ENCODE data around the gene TMEM196. TPM values are rescaled to one million over a fixed set of nuclear protein-coding genes. Genes with fewer than 3 reads are reported as not detected.

TMEM196 gene
- total RNA-seq, 1 donor, result not detected

DNA sequence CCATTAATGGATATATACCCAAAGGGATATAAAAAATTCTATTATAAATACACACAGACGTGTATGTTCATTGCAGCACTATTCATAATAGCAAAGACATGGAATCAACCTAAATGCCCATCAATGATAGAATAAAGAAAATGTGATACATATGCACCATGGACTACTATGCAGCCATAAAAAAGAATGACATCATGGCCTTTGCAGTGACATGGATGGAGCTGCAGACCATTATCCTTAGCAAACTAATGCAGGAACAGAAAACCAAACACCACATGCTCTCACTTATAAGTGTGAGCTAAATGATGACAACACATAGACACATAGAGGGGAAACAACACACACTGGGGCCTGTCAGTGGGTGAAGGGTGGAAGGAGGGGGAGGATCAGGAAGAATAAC is 97.6 kb downstream of the TMEM196 start:
- no peak for DNase-seq (ENCODE audit: low read depth)
- H3K4me3 ChIP-seq (ENCODE audit: low read depth, low read length), result no peak overlapping the region
- TF ChIP-seq, protein P1, sequence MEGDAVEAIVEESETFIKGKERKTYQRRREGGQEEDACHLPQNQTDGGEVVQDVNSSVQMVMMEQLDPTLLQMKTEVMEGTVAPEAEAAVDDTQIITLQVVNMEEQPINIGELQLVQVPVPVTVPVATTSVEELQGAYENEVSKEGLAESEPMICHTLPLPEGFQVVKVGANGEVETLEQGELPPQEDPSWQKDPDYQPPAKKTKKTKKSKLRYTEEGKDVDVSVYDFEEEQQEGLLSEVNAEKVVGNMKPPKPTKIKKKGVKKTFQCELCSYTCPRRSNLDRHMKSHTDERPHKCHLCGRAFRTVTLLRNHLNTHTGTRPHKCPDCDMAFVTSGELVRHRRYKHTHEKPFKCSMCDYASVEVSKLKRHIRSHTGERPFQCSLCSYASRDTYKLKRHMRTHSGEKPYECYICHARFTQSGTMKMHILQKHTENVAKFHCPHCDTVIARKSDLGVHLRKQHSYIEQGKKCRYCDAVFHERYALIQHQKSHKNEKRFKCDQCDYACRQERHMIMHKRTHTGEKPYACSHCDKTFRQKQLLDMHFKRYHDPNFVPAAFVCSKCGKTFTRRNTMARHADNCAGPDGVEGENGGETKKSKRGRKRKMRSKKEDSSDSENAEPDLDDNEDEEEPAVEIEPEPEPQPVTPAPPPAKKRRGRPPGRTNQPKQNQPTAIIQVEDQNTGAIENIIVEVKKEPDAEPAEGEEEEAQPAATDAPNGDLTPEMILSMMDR (IDR thresholded peaks at IDR 0.05; ENCODE audit: insufficient read depth, low read depth, low read length), result no peak

DNA sequence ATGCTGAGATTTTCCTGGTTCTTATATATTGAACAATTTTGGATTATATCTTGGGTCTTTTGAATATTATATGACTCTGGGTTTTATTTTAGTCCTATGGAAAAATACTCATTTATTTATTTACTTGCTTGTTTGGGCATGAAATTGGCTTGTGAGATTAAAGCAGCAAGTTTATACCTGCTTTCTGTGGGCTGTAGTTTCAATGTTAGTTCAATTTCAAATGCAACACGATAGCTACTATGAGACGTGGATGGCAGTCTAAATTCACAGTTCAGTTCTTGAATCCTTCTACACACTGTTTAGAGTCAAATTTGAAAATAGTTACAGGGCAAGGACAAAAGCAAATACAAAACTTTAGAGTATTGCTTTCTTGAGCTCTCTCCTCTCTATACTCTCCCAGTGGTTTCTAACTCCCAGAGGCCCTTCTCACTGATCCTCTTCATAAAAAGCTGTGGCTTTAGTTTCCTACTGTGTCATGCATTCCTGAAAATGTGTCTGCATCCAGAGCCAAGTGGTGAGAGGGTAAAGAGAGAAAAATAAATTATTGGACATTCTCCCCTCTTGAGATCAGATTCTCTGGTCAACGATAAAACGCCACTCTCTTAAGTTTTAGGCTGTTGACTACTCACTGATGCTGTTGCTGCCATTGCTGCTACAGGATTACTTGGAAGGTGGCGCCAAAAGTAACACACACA is 99.0 kb downstream of the TMEM196 start:
- peak; percentile 59 for DNase-seq (ENCODE audit: low read depth)
- TF ChIP-seq, protein P1 (IDR thresholded peaks at IDR 0.05; ENCODE audit: insufficient read depth, low read depth, low read length), result no peak
- no peak overlapping the region for H3K4me3 ChIP-seq (ENCODE audit: low read depth, low read length)

DNA sequence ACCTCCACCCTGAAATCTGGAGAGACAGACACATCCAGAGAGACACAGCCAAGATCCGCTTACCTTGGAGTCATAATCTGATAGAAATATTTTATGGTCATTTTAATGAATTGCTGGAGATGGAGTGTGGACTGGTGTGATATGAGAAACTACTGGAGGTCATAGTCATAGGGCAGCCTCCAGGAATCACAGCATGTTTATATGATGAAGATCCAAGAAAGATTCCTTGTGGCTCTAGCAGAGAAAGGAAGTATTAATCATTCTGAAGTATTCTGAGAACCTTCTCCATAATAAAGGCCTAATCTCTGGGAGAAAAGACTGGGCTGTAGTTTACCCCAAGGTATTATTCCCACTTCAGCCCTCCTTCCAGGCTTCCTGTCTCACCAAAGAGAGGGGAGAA is 102.6 kb downstream of the TMEM196 start:
- no peak overlapping the region for H3K4me3 ChIP-seq (ENCODE audit: low read depth, low read length)
- TF ChIP-seq, protein P1 (IDR thresholded peaks at IDR 0.05; ENCODE audit: insufficient read depth, low read depth, low read length), result no peak
- DNase-seq (ENCODE audit: low read depth), result peak; percentile 51

Small RNA genes lying within 50 kb of the gene (small RNA-seq; reads per million reads assigned to genes)
- gene MIR3146, result 0.47 reads per million

Other genes starting within 250 kb of the TMEM196 start
- 21.3 and 52.2 TPM in 2 replicates for gene POLR1F, start 64.6 kb downstream of the TMEM196 start, total RNA-seq